ENCODE measurements around the gene TVP23B. TPM values are rescaled to one million over a fixed set of nuclear protein-coding genes. Genes with fewer than 3 reads are reported as not detected.
A peak's percentile ranks its signal among the peaks of the same experiment; 100 is the strongest.
"Not testable (repeated sequence)": the region's sequence is repeated elsewhere in the genome, so short reads cannot be mapped to it uniquely, and the experiment has no call there.

TVP23B gene
- polyA plus RNA-seq (2011; rRNA removed), result 37.9 and 58.9 TPM in 2 replicates
- polyA minus RNA-seq (2011; rRNA and poly(A)+ RNA removed), result 29.3 and 53.6 TPM in 2 replicates

DNA sequence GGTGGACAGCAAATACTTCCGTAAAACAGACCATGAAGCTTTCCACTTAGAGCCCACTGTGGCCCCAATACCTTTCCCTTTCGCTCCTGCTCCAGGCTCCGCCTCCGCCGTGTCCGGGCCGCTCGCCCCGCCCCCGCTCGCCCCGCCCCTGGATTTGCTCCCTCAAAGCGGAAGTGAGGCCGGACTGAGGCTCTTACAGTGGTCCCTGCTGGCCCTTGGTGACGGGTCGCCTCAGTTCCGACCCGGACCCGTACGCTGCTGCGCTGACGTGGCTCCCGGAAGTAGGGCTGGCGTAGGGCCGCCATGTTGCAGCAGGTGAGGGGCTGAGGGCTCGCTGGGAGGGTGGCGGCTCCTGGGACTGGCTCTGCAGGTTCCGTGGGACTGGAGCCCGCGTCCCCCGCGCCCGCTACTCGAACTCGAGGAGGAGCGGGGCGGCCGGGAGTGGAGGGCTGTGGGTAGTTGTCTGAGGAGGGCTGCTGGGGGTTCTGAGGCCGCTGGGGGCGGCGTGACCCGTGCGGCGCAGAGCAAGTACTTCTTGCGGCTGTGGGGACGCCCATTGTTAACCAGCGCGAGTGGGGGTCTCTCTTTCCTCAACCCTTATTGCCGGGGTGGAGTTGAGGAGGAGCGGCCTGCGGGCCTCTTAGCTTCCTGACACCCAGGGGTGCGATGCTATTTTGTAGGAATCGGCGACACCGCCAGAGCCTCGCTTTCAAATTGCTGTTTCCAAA is at the start of gene TVP23B:
TSS of gene TVP23B (plus strand) at position 193 of the 728 bp plus-strand sequence. CDS start at position 304, 111 bp downstream.
- CTCF ChIA-PET; H3K27me3 ChIP-seq (ENCODE audit: control insufficient read depth, insufficient read depth, low read length); H3K9me3 ChIP-seq (ENCODE audit: control insufficient read depth, insufficient read depth, low read length); POLR2A ChIA-PET: not testable (repeated sequence)
- peak; percentile 78 for DNase-seq (ENCODE audit: low read depth, low spot score)
- Histone ChIP-seq H3K4me3 (ENCODE audit: low read depth, low read length) (peak within 1 kb of the TSS; percentile 62), H3K27ac (ENCODE audit: low read depth, low read length) (peak within 1 kb of the TSS; percentile 21)

GRCh38 chr17:18732438-18732837 is 48.5 kb upstream of the TVP23B start:
- H3K27me3 ChIP-seq (ENCODE audit: control insufficient read depth, insufficient read depth, low read length); CTCF ChIA-PET; DNase-seq (ENCODE audit: low read depth, low spot score); POLR2A ChIA-PET; H3K4me3 ChIP-seq (ENCODE audit: low read depth, low read length); H3K9me3 ChIP-seq (ENCODE audit: control insufficient read depth, insufficient read depth, low read length); H3K27ac ChIP-seq (ENCODE audit: low read depth, low read length): not testable (repeated sequence)

- H3K27me3 ChIP-seq (ENCODE audit: control insufficient read depth, insufficient read depth, low read length); POLR2A ChIA-PET; CTCF ChIA-PET; H3K4me3 ChIP-seq (ENCODE audit: low read depth, low read length); H3K27ac ChIP-seq (ENCODE audit: low read depth, low read length); H3K9me3 ChIP-seq (ENCODE audit: control insufficient read depth, insufficient read depth, low read length); DNase-seq (ENCODE audit: low read depth, low spot score): not testable (repeated sequence)
These were observed 47.6 kb upstream of the TVP23B start for GRCh38 chr17:18733350-18733749.

DNA sequence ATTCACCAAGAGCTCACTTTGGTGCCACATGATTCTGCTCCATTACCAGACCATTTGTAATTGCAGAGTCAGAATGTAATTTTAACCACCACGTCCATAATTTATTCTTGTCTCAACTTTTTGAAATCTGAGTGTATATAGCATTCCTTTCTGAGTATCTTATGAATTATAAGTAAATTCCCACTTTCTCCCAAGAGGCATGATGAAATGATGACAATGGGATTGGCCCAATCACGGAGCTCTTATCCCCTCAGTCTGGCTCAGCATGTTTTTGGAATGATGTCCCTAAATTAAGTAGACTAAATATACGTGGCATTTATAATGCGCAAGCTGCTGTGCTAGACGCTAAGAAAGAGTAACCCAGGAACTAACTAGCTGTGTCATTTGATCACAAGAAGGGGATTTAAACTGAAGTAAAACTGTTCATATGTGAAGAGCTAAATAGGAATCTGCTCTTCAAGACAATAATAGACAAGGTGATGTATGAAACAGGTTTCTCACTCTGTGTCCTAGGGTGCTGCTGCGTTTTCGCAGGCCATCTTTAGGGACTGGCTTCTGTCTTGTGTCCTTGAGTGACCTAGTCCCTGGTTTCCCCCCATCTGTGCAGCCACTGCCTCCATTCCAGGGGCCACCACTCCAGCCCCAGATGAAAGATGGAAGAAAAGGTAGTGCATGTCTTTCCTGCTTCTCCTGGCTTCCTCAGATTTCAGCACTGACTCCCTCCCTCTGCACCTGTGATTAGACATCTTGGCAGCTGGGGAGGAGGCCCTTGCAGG is 41.2 kb upstream of the TVP23B start:
- H3K27me3 ChIP-seq (ENCODE audit: control insufficient read depth, insufficient read depth, low read length); DNase-seq (ENCODE audit: low read depth, low spot score); H3K4me3 ChIP-seq (ENCODE audit: low read depth, low read length); CTCF ChIA-PET; H3K9me3 ChIP-seq (ENCODE audit: control insufficient read depth, insufficient read depth, low read length); POLR2A ChIA-PET; H3K27ac ChIP-seq (ENCODE audit: low read depth, low read length): not testable (repeated sequence)

DNA sequence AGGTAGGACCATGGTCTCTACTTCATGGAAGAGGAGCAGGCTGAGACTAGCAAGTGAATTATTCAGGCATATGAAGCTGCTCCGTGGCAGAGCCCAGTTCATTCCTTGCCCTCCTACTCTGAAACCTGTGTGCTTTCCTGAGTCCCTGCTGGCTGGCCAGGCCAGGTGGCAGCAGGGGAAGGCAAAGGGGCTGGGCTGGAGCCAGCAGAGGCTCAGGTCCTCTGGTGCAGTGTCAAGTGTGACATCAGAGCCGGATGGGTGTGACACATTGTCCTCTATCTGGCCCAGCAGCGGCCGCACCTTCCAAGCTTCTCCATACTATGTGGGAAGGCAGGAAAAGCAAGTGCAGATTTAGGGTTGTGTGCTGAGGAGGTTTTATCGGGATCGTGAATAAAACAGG is 39.8 kb upstream of the TVP23B start:
- H3K27me3 ChIP-seq (ENCODE audit: control insufficient read depth, insufficient read depth, low read length); CTCF ChIA-PET; H3K4me3 ChIP-seq (ENCODE audit: low read depth, low read length); H3K9me3 ChIP-seq (ENCODE audit: control insufficient read depth, insufficient read depth, low read length); H3K27ac ChIP-seq (ENCODE audit: low read depth, low read length); DNase-seq (ENCODE audit: low read depth, low spot score); POLR2A ChIA-PET: not testable (repeated sequence)

DNA sequence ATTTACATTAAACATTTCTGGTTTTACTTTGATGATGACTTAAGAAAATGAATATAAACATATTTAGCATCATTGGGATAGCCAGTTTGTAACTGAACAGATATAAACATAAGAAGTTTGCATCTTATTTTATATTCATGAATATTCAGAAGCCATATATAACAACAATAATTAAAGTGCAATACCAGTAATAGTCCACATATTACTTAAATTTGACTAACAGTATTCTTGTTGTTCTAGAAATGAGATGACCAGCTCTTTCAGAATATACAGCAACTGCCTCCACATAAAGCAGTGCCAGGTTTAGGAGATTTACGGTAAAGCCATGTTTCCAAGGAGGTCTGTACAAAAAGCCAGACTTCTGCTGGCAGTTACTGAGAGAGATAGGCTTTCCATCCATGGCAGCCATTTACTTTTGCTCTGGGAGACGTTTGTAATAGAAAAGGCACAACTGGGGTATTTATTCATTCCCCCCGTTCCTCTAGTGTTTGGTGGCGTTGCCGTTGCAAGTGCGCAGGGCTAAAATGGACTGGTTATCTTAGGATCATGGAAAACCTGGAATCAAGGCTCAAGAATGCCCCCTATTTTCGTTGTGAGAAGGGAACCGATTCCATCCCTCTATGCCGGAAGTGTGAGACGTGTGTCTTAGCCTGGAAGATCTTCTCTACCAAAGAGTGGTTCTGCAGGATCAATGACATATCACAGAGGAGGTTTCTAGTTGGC is 37.1 kb upstream of the TVP23B start, which contains the start of gene FBXW10:
TSS of gene FBXW10 (plus strand) at position 356 of the 723 bp plus-strand sequence. CDS start at position 547, 191 bp downstream.
- DNase-seq (ENCODE audit: low read depth, low spot score); POLR2A ChIA-PET; CTCF ChIA-PET; H3K27ac ChIP-seq (ENCODE audit: low read depth, low read length); H3K4me3 ChIP-seq (ENCODE audit: low read depth, low read length); H3K27me3 ChIP-seq (ENCODE audit: control insufficient read depth, insufficient read depth, low read length); H3K9me3 ChIP-seq (ENCODE audit: control insufficient read depth, insufficient read depth, low read length): not testable (repeated sequence)

DNA sequence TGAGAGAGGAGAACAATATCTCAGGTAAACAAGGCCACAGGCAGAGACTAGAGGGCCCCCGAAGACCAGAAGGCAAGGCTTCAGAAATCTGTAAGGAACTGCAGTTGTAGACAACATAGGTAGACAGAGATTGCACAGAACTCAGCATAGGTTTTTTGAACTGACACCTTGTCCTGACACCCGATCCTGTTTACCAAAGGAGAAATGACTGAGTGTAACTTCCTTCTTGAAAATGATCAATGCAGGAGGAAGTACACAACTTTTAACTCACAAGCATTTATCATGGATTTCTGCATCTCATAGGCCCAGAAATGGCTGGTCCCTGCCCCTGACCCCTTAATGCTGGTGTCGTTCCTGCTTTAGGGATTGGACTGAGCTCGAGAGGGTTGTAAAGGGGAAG is 36.3 kb upstream of the TVP23B start:
- H3K27me3 ChIP-seq (ENCODE audit: control insufficient read depth, insufficient read depth, low read length); POLR2A ChIA-PET; CTCF ChIA-PET; H3K9me3 ChIP-seq (ENCODE audit: control insufficient read depth, insufficient read depth, low read length); H3K27ac ChIP-seq (ENCODE audit: low read depth, low read length); DNase-seq (ENCODE audit: low read depth, low spot score); H3K4me3 ChIP-seq (ENCODE audit: low read depth, low read length): not testable (repeated sequence)

- DNase-seq (ENCODE audit: low read depth, low spot score); H3K27ac ChIP-seq (ENCODE audit: low read depth, low read length); POLR2A ChIA-PET; CTCF ChIA-PET; H3K9me3 ChIP-seq (ENCODE audit: control insufficient read depth, insufficient read depth, low read length); H3K27me3 ChIP-seq (ENCODE audit: control insufficient read depth, insufficient read depth, low read length); H3K4me3 ChIP-seq (ENCODE audit: low read depth, low read length): not testable (repeated sequence)
These were observed 34.4 kb upstream of the TVP23B start for GRCh38 chr17:18746551-18746950.

- CTCF ChIA-PET; H3K27me3 ChIP-seq (ENCODE audit: control insufficient read depth, insufficient read depth, low read length); H3K9me3 ChIP-seq (ENCODE audit: control insufficient read depth, insufficient read depth, low read length); POLR2A ChIA-PET; DNase-seq (ENCODE audit: low read depth, low spot score); H3K4me3 ChIP-seq (ENCODE audit: low read depth, low read length); H3K27ac ChIP-seq (ENCODE audit: low read depth, low read length): not testable (repeated sequence)
These were observed 33.5 kb upstream of the TVP23B start for GRCh38 chr17:18747501-18747900.

DNA sequence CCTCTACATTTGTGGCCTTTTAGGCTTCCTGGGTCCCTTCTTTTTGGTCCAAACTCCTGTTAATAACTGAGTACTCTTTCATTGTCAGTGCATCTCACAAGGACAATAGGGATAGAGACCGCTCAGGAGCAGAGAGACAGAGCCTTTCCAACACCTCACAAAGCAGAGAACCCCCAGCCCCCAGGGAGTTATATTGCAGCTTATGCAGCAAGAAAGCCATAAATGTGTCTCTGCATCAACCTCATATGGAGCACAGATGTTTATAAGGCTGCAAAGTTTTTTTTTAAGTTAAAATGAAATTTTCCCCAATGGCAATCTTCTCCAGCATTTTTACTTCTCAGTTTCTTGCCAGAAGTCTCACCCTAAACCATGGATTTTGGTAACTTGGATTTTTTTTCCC is 30.7 kb upstream of the TVP23B start:
- DNase-seq (ENCODE audit: low read depth, low spot score); H3K9me3 ChIP-seq (ENCODE audit: control insufficient read depth, insufficient read depth, low read length); POLR2A ChIA-PET; H3K27me3 ChIP-seq (ENCODE audit: control insufficient read depth, insufficient read depth, low read length); H3K27ac ChIP-seq (ENCODE audit: low read depth, low read length); CTCF ChIA-PET; H3K4me3 ChIP-seq (ENCODE audit: low read depth, low read length): not testable (repeated sequence)

DNA sequence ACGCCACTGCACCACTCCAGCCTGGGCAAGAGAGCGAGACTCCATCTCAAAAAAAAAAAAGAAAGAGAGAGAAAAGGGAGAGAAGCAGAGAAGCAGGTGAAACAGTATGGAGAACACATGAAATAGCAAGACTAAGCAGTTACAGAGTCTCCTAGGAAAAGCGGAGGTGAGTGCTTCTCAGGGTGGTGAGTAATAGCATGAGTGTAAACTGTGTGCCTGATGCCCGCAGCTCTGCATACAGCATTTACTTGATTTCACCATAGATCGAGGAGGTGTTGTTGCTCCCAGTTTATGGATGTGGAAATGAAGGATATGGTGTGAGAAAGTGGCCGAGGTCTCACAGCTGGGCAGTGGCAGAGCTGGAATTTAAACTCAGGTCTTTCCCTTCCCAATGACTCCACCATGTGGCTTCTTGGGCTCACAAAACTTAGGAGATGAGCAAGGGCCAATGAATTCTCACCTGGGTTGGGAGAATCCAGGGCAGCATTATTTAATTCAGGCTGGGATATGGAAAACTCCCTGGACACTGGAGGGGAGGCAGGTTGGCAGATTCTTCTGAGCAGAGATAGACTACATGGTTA is 27.1 kb upstream of the TVP23B start:
- H3K27me3 ChIP-seq (ENCODE audit: control insufficient read depth, insufficient read depth, low read length); H3K4me3 ChIP-seq (ENCODE audit: low read depth, low read length); H3K9me3 ChIP-seq (ENCODE audit: control insufficient read depth, insufficient read depth, low read length); CTCF ChIA-PET; POLR2A ChIA-PET; DNase-seq (ENCODE audit: low read depth, low spot score); H3K27ac ChIP-seq (ENCODE audit: low read depth, low read length): not testable (repeated sequence)
